K562 (cell line): ENCODE data around the gene STYX. TPM values are rescaled to one million over a fixed set of nuclear protein-coding genes. Genes with fewer than 3 reads are reported as not detected.

Source experiments
- PHF21A ChIP-seq: fragments of 450-650 bp; IDR thresholded peaks from 2 replicates; pipeline ENCODE4 v1.6.1; 2017; ENCODE audit warnings: low read depth, borderline replicate concordance
- RNF219 ChIP-seq: fragments of 250-450 bp; sonication (Bioruptor Pico); IDR thresholded peaks from 2 replicates; pipeline ENCODE4 v1.5.0; 2022; ENCODE audit warnings: mild to moderate bottlenecking
- SAP30 ChIP-seq: fragments of 200-600 bp; sonication (generic); IDR thresholded peaks from 2 replicates; pipeline ENCODE4 v1.6.1; 2012; ENCODE audit warnings: borderline replicate concordance, low read depth, mild to moderate bottlenecking, moderate library complexity, low read length, control low read depth, inconsistent platforms; ENCODE audit not compliant: insufficient read depth, poor library complexity, severe bottlenecking
- ZBTB9 ChIP-seq: fragments of 450-650 bp; formaldehyde crosslinking; IDR thresholded peaks from 2 replicates; pipeline ENCODE4 v1.4.0; 2020; ENCODE audit warnings: mild to moderate bottlenecking, moderate library complexity
- ZNF780A ChIP-seq: fragments of 250-450 bp; sonication (Bioruptor Pico); IDR thresholded peaks from 2 replicates; pipeline ENCODE4 v1.5.0; 2021; ENCODE audit warnings: mild to moderate bottlenecking
- polyA plus RNA-seq, 8 experiments: library from polyadenylated mRNA; depleted of rRNA in 4 of 8; stranded (reverse) in 5 of 8; unstranded in 3 of 8; fragments of >200 nt; fragmentation: Nextera tagmentation in 2 of 8; fragmentation: Illumina TruSeq in 1 of 8; extraction: Ambion mirVana in 2 of 8; extraction: Trizol in 1 of 8; gene quantifications; 2 replicates each; pipeline versions ENCODE4 v1.2.1 to v1.2.3, GENCODE V29; 2011 to 2014; ENCODE audit warnings: inconsistent platforms in 1 of 8, missing spikeins in 1 of 8
- total RNA-seq, 7 experiments: library from RNA; depleted of rRNA in 6 of 7; stranded (reverse); fragments of >200 nt in 6 of 7; fragmentation: Illumina TruSeq in 2 of 7; extraction: Trizol in 2 of 7; gene quantifications; 2 replicates each; pipeline versions ENCODE4 v1.2.1 to v1.2.3, GENCODE V29; 2011 to 2021; ENCODE audit warnings: low replicate concordance in 1 of 7

STYX gene
- total and polyA plus RNA-seq, 9 of the 15 experiments (the other 6 are each of a cell fraction or from before 2014, with no cell fraction given), result 5.0 to 15.4 (median 10.6) TPM

DNA sequence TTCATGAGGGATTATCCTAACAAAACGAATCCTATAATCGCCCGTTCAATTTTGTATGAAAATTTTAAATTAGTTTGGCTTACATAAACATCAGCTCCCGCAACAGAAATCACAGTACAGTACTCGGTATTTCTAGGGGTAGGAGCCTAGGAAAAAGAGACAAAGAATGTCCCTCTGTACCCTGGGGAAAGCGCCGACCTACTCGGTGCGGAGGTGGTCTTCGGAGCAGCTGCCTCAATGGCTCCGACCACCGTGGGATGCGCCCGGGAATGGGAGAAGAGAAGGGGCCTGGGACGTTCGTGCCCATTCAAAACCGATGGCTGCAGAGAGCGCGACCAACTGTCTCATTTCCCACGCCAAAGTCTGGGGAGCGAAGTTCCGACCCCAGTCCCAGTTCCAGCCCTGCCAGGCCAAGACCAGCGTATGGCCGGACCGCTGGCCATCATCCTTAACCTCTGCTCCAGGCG, 60.8 kb downstream of the STYX start (continued):
- TF ChIP-seq ZBTB9 (CRISPR knock-in tag), result no peak
- TF ChIP-seq PHF21A, result peak; percentile 90
- TF ChIP-seq ZNF780A (CRISPR knock-in tag), result no peak
- TF ChIP-seq RNF219 (CRISPR knock-in tag), result no peak
- TF ChIP-seq SAP30, result no peak
